ENCODE results near the gene GRID2.
"Not testable (repeated sequence)": the region's sequence is repeated elsewhere in the genome, so short reads cannot be mapped to it uniquely, and the experiment has no call there.

GRID2 gene

DNA sequence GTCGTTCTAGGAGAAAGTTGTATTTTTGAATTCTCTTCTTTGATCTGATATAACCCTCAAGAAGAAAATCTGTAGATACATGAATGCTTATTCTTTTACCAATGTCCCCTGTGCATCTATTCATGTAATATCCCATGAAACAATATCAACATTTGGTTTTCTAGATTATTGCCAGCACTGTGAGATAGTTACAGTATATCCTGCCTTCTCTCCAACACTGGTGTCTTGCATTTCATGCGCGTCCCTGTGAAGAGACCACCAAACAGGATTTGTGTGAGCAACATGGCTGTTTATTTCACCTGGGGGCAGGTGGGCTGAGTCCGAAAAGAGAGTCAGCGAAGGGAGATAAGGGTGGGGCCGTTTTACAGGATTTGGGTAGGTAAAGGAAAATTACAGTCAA lies 135.0 kb downstream of the GRID2 start:
- not testable (repeated sequence) for DNase-seq (ENCODE audit: low spot score)

DNA sequence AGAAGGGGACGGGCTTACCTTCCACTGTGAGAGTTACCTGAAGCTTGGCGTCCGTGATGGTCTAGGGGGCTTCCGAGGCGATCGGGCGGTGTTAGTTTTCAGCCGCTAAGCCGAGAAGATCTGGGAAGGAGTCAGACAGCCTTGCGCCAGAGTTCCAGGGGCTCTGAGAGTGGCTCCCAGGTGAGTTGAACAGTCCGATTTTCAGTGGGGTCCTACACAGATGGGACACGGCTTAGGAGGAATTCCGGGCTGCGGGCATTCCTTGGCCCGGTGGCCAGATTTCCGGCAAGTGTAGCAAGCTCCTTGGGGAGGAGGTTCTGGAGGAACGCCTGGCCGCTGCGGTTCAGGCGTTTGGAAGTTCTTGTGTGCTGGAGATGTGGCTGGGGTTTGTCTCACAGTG lies 138.4 kb downstream of the GRID2 start:
- DNase-seq (ENCODE audit: low spot score): not testable (repeated sequence)

DNA sequence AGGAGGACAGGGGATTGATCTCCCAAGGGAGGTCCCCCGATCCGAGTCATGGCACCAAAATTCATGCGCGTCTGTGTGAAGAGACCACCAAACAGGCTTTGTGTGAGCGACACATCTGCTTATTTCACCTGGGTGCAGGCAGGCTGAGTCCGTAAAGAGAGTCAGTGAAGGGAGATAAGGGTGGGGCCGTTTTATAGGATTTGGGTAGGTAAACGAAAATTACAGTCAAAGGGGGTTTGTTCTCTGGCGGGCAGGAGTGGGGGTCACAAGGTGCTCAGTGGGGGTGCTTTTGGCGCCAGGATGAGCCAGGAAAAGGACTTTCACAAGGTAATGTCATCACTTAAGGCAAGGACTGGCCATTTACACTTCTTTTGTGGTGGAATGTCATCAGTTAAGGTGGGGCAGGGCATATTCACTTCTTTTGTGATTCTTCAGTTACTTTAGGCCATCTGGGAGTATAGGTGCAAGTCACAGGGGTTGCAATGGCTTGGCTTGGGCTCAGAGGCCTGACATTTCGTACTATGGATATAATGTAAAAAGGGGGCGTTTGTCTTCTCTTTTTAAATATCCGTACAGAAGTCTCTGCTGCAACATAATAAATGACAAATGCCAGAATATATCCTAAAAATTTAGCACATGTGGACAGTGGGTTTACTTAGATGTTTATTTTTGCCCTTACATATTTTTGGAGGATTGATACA lies 140.5 kb downstream of the GRID2 start:
- DNase-seq (ENCODE audit: low spot score): not testable (repeated sequence)

GRCh38 chr4:92445127-92445526 lies 141.4 kb downstream of the GRID2 start:
- no peak for DNase-seq (ENCODE audit: low spot score)

DNA sequence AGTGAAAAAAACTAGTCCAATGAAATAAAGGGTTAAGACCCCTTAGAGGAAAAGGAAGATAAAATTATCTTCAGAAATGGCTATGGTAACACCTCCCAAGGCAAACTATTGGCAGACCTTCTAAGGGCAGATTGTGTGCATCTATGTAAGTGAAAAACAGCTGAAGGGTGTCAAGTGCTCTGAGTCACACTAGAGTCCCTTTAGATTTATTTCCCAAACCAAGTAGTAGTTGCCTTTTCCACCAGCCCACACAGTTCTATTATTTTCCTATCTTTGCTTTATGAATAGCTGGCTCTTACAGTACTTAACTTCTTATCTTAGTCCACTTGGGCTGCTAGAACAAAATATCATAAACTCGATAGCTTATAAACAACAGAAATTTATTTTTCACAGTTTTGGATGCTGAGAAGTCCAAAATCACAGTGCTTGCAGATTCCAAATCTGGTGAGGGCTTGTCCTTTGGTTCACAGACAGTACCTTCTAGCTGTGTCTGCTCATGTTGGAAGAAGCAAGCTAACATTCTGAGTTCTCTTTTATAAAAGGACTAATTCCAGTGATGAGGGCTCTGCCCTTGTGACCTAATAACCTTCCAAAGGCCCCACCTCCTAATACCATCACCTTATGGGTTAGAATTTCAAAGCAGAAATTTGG lies 143.6 kb downstream of the GRID2 start:
- DNase-seq (ENCODE audit: low spot score): no peak

DNA sequence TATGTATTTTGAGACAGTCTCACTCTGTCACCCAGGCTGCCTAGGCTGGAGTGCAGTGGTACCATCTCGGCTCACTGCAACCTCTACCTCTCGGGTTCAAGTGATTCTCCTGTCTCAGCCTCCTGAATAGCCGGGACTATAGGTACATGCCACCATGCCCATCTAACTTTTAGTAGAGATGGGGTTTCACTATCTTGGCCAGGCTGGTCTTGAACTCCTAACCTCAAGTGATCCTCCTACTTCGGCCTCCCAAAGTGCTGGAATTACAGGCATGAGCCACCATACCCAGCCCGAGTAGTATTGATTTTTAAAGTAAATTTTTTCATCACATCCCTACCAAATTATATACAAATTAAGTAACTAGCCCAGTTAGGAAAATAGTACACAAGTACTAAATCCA lies 144.4 kb downstream of the GRID2 start:
- DNase-seq (ENCODE audit: low spot score): not testable (repeated sequence)

DNA sequence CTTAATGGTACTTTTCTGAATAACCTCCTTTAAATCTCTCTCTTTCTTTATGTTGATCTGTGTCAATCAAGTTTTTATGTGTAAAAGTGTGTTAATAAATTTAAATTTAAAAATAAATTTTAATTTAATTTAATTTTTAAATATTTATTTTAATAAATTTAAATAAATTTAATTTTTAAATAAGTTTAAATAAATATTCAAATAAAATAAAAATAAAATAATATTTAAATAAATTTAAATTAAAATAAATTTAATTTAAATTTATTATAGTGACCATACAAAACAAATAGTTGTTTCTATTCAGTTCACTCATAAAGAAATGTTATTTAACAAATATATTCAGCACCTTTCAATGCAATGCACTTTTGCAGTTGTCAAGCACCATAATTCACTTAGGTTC lies 146.9 kb downstream of the GRID2 start:
- no peak for DNase-seq (ENCODE audit: low spot score)

GRCh38 chr4:92451782-92452181 lies 148.0 kb downstream of the GRID2 start:
- DNase-seq (ENCODE audit: low spot score): no peak

- DNase-seq (ENCODE audit: low spot score): not testable (repeated sequence)
These were observed 148.6 kb downstream of the GRID2 start for GRCh38 chr4:92452383-92452782.

GRCh38 chr4:92455329-92455839 lies 151.6 kb downstream of the GRID2 start:
- DNase-seq (ENCODE audit: low spot score): no peak

GRCh38 chr4:92455951-92456350 lies 152.2 kb downstream of the GRID2 start:
- no peak for DNase-seq (ENCODE audit: low spot score)

DNA sequence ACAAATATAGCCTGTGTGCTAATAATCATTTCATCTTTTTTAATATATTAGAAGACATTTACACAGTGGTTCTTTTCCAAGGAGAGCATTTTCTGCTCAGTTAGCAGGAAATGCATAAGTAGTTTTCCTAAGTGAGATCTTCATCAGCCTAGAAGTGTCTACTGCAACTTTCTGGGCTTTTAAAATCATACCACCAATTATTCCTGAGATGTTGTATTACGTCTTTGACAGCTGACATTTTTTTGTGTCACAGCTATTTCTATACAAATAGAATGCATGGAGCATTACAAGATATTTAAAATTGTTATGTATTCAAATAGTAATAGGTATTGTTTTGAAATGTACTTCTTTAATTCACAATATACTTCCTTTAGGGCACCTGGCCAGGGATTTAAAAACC lies 158.0 kb downstream of the GRID2 start:
- no peak for DNase-seq (ENCODE audit: low spot score)

- no peak for DNase-seq (ENCODE audit: low spot score)
These were observed 173.5 kb downstream of the GRID2 start for GRCh38 chr4:92477298-92477697.

DNA sequence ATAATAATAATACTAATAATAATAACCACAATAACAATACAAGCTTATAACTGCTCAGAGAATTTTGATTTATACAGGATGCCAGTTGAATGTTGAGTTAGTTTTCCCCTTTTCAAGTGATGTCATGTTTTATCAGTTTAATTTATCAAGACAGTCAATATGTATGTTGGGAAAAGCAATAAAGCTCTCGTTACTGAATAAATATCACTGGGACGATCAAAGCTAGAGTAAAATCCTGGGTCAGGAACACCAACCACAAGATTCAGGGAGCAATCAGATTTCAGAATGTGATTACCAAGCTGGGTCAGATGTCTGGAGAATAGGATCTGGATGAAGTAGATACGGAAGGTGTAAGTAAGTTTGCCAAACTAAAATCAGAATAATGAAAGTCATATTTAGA lies 179.6 kb downstream of the GRID2 start:
- no peak for DNase-seq (ENCODE audit: low spot score)

DNA sequence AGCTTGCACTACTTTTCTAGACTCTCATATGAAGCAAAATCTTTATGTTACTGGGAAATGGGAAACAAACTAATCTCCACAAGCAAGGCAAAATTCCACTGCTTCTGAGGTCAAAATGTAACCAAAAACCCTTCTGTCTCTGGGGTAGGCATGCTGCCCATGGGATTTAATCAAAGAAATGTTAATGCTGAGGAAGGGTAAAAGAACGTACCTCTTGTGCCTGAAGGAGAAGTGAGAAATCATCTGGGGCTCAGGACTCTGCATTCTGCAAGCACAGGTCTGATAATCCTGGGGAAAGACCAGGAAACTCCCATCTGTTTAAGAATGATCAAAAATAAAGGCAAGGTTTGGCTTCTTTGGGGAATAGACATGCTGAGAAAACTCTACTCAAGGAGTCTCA lies 184.7 kb downstream of the GRID2 start:
- no peak for DNase-seq (ENCODE audit: low spot score)

- no peak for DNase-seq (ENCODE audit: low spot score)
These were observed 193.4 kb downstream of the GRID2 start for GRCh38 chr4:92497141-92497540.

GRCh38 chr4:92501456-92501855 lies 197.7 kb downstream of the GRID2 start:
- no peak for DNase-seq (ENCODE audit: low spot score)

- no peak for DNase-seq (ENCODE audit: low spot score)
These were observed 203.2 kb downstream of the GRID2 start for GRCh38 chr4:92506933-92507332.

DNA sequence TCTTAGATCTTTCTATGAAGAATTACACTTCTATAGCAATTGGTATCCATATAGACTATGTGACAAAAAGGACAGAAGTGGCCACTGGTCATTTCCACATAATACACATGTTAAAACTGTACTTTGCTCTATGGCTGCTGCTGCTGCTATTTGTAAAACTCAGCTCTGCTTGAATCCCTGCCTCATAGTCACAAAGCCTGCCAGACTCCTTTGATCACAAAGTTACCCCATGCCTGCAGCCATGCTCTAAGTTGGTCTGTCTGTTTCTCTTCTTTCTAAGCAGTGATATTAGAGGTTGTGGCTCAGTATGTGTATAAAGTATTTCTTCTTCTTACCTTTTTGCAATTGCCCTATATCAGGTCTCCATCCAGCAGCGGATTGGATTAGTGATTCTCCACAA lies 210.9 kb downstream of the GRID2 start:
- no peak for DNase-seq (ENCODE audit: low spot score)

DNA sequence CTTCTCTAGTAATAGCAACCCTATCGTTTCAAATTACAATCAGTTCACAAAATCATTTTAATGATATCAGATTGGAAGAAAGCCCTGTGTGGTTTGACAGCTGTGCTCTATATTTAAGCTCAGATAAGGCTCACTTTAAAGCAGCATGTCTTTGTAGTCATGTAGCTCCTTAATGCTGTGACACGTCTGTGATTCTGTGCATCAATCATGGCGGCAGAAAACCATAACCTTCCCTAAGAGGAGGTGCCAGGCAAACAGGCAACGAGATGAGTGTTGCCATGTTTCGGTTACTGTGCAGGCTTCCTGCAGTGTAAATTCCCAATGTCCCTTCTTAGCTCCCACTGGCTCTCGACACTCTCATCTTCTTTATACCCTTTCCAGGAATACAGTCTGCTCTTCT lies 212.7 kb downstream of the GRID2 start:
- no peak for DNase-seq (ENCODE audit: low spot score)

DNA sequence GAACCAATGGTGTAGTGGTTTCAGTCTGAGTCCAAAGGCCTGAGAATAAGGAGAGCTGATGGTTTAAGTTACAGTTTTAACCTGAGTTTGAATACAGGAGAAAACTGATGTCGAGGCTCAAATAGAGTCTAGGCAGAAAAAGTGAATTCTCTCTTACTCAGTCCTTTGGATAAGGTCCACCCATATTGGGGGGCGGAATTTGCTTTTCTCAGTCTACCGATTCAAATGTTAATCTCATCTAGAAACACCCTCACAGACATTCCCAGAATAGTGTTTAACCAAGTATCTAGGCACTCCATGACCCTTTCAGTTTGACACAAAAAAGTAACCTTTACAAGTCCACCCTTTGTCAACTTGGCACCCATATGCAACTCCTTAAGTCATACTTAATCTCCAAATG lies 216.0 kb downstream of the GRID2 start:
- no peak for DNase-seq (ENCODE audit: low spot score)

DNA sequence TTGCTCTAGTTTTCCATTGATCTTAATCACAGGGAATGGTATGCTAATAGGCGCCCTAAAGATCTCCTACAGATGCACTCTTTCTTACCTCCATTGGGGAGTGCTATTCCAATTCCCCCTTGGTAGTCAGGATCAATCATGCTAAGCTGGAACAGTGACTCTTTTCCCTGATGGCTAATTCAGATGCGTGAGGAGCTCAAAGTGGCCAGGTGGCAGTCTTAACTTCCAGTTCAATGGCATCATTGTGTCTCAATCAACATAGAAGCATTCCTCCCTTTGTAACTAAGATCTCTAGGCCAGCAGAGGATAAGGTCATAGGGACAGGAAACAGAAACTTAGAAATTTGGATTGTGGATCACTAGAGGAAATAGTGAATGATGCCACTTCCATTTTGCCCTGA lies 216.8 kb downstream of the GRID2 start:
- DNase-seq (ENCODE audit: low spot score): no peak

DNA sequence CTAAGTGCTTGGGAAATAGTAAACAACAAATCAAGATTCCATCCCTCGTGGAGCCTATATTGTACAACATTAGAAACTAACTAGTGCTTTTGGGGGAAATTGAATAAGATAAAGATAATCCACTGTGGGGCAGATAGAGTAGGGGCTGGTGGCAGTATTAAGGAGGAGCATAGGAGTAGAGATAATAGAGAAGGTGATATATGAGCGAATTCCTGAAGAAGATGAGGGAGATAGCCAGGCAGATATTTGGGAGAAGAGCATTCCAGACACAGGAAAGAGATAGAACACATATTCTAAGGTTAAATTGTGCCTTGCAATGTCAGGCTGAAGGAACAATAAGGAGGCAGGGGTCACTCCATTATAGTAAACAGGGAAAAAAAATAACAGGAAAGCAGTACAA lies 218.2 kb downstream of the GRID2 start:
- no peak for DNase-seq (ENCODE audit: low spot score)

GRCh38 chr4:92522356-92522755 lies 218.6 kb downstream of the GRID2 start:
- DNase-seq (ENCODE audit: low spot score): no peak
